Measurements from ENCODE around the gene TRAFD1.

DNA sequence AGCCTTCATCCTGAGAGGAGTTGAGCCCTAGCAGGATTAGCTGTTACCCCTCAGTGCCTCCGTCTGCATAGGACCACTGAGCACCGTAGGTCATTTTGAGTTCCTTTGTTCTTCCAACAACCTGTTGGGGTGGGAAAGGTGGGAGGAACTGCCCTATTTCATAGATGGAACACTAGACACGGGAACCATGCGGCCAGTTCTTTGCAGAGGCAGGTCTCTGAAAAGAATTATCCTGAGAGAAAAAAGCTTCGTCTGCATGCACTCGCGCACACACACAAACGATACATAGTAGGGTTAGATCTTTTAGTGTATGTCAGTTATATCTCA, 28.5 kb downstream of the TRAFD1 start:
- TF ChIP-seq BHLHE40 (IDR thresholded peaks at IDR 0.05; ENCODE audit: borderline replicate concordance) (no peak), SUZ12 (IDR thresholded peaks at IDR 0.05) (no peak), FOXA1 (IDR thresholded peaks at IDR 0.05) (no peak), ELF4 (IDR thresholded peaks at IDR 0.05) (no peak), FOXM1 (IDR thresholded peaks at IDR 0.05; ENCODE audit: borderline replicate concordance) (no peak), SP1 (IDR thresholded peaks at IDR 0.05) (no peak), TARDBP (IDR thresholded peaks at IDR 0.05) (no peak), L3MBTL2 (conservative IDR thresholded peaks at IDR 0.05) (no peak), HDGF (IDR thresholded peaks at IDR 0.05; ENCODE audit: borderline replicate concordance) (no peak), FOXK2 (IDR thresholded peaks at IDR 0.05) (no peak), ZNF384 (IDR thresholded peaks at IDR 0.05) (no peak)
- TF ChIP-seq, protein P1, sequence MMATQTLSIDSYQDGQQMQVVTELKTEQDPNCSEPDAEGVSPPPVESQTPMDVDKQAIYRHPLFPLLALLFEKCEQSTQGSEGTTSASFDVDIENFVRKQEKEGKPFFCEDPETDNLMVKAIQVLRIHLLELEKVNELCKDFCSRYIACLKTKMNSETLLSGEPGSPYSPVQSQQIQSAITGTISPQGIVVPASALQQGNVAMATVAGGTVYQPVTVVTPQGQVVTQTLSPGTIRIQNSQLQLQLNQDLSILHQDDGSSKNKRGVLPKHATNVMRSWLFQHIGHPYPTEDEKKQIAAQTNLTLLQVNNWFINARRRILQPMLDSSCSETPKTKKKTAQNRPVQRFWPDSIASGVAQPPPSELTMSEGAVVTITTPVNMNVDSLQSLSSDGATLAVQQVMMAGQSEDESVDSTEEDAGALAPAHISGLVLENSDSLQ (IDR thresholded peaks at IDR 0.05), result no peak

All from HEK293T (cell line).